ENCODE results near the gene KRTAP20-4.

KRTAP20-4 gene

GRCh38 chr21:30620522-30620921, at the start of gene KRTAP20-4:
TSS of gene KRTAP20-4 (plus strand) at chr21:30620627.
- Histone ChIP-seq H3K4me2 (ENCODE audit: low read length) (no peak within 1 kb of the TSS), H3K79me2 (ENCODE audit: insufficient read depth, low read length) (no peaks in the 10 kb centered on the region), H3K4me3 (ENCODE audit: low read depth, low read length, poor library complexity, severe bottlenecking) (no peak within 1 kb of the TSS), H3K9ac (ENCODE audit: low read length) (no peak within 1 kb of the TSS), H3K27me3 (ENCODE audit: insufficient read depth, low read length) (no peaks in the 10 kb centered on the region), H3K9me3 (ENCODE audit: low read length) (no peaks in the 10 kb centered on the region), H3K27ac (ENCODE audit: low read depth, low read length, poor library complexity, severe bottlenecking) (no peak within 1 kb of the TSS), H2AFZ (ENCODE audit: low read length) (no peak within 1 kb of the TSS), H3K36me3 (ENCODE audit: insufficient read depth, low read length) (no peaks in the 10 kb centered on the region), H4K20me1 (ENCODE audit: insufficient read depth, low read length) (no peaks in the 10 kb centered on the region), H3K4me1 (ENCODE audit: insufficient read depth, low read length, severe bottlenecking) (no peaks in the 10 kb centered on the region), H3K9me2 (ENCODE audit: low read depth, low read length) (no peaks in the 10 kb centered on the region), H3F3A (ENCODE audit: insufficient read depth, low read length) (no peaks in the 10 kb centered on the region)
- TF ChIP-seq EZH2 (IDR thresholded peaks at IDR 0.05; ENCODE audit: borderline replicate concordance, low read length) (no peak), CTCF (IDR thresholded peaks at IDR 0.05; ENCODE audit: low read length) (no peak)

DNA sequence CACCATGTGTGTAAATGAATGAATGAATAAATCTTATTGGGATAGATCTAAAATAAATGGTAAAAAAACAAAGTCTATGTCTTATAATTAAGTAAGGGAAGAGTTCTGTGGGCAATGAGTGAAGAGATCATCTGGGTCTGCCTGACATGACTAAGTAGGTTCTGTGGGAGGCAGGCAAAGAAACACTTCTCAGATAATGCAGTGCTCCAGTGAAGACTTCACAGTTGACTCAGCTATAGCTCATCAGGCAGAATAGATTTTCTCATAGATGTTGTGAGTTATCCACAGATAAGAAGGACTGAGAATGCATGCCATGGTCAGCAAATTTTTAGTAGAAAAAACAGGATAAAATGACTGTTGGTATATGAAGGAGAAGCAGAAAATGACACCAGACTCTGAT, 42.7 kb upstream of the KRTAP20-4 start:
- Histone ChIP-seq H3K9me2 (ENCODE audit: low read depth, low read length) (no peaks in the 10 kb centered on the region), H3K79me2 (ENCODE audit: insufficient read depth, low read length) (no peaks in the 10 kb centered on the region), H2AFZ (ENCODE audit: low read length) (no peak overlapping the region), H3K27me3 (ENCODE audit: insufficient read depth, low read length) (no peaks in the 10 kb centered on the region), H3K27ac (ENCODE audit: low read depth, low read length, poor library complexity, severe bottlenecking) (no peak overlapping the region), H4K20me1 (ENCODE audit: insufficient read depth, low read length) (no peaks in the 10 kb centered on the region), H3K36me3 (ENCODE audit: insufficient read depth, low read length) (no peaks in the 10 kb centered on the region), H3K4me3 (ENCODE audit: low read depth, low read length, poor library complexity, severe bottlenecking) (no peak overlapping the region), H3F3A (ENCODE audit: insufficient read depth, low read length) (no peaks in the 10 kb centered on the region), H3K4me2 (ENCODE audit: low read length) (no peak overlapping the region), H3K9ac (ENCODE audit: low read length) (no peak overlapping the region), H3K4me1 (ENCODE audit: insufficient read depth, low read length, severe bottlenecking) (no peaks in the 10 kb centered on the region), H3K9me3 (ENCODE audit: low read length) (no peaks in the 10 kb centered on the region)
- TF ChIP-seq EZH2 (IDR thresholded peaks at IDR 0.05; ENCODE audit: borderline replicate concordance, low read length) (no peak), CTCF (IDR thresholded peaks at IDR 0.05; ENCODE audit: low read length) (no peak)

DNA sequence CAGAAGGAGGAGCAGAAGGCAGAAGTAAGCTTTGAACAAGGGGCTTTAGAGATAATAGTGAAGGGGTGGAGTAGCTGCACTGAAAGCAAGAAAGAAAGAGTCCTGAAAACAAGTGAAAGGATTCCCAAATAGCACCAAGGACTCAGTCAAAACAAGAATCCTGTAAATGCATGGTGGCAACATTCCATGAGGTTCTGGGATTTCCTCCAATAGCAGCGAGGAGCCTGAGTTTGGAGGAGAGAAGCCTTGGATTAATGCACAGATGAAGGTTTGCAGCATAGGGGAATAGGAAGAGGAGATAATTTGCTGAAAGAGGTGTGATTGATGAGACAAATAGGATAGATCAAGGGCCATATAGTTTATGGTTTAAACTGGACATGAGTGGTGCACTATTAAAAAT, 41.1 kb upstream of the KRTAP20-4 start:
- no peaks in the 10 kb centered on the region for H3K27me3 ChIP-seq (ENCODE audit: insufficient read depth, low read length)
- no peak overlapping the region for H2AFZ ChIP-seq (ENCODE audit: low read length)
- no peak overlapping the region for H3K27ac ChIP-seq (ENCODE audit: low read depth, low read length, poor library complexity, severe bottlenecking)
- H3K4me1 ChIP-seq (ENCODE audit: insufficient read depth, low read length, severe bottlenecking) = no peaks in the 10 kb centered on the region
- H3K9me2 ChIP-seq (ENCODE audit: low read depth, low read length) = no peaks in the 10 kb centered on the region
- TF ChIP-seq EZH2 (IDR thresholded peaks at IDR 0.05; ENCODE audit: borderline replicate concordance, low read length) (no peak), CTCF (IDR thresholded peaks at IDR 0.05; ENCODE audit: low read length) (no peak)
- H3F3A ChIP-seq (ENCODE audit: insufficient read depth, low read length) = no peaks in the 10 kb centered on the region
- H3K9me3 ChIP-seq (ENCODE audit: low read length) = no peaks in the 10 kb centered on the region
- H3K4me3 ChIP-seq (ENCODE audit: low read depth, low read length, poor library complexity, severe bottlenecking) = no peak overlapping the region
- H3K79me2 ChIP-seq (ENCODE audit: insufficient read depth, low read length) = no peaks in the 10 kb centered on the region
- no peaks in the 10 kb centered on the region for H3K36me3 ChIP-seq (ENCODE audit: insufficient read depth, low read length)
- H4K20me1 ChIP-seq (ENCODE audit: insufficient read depth, low read length) = no peaks in the 10 kb centered on the region
- H3K9ac ChIP-seq (ENCODE audit: low read length) = no peak overlapping the region
- H3K4me2 ChIP-seq (ENCODE audit: low read length) = no peak overlapping the region
